ENCODE results near the gene ACD.

GRCh38 chr16:67664871-67665270 is 4.8 kb upstream of the ACD start:
- no peak for TF ChIP-seq GLIS2 (tag by site-specific recombination; IDR thresholded peaks at IDR 0.05)
- TF ChIP-seq, protein P1, sequence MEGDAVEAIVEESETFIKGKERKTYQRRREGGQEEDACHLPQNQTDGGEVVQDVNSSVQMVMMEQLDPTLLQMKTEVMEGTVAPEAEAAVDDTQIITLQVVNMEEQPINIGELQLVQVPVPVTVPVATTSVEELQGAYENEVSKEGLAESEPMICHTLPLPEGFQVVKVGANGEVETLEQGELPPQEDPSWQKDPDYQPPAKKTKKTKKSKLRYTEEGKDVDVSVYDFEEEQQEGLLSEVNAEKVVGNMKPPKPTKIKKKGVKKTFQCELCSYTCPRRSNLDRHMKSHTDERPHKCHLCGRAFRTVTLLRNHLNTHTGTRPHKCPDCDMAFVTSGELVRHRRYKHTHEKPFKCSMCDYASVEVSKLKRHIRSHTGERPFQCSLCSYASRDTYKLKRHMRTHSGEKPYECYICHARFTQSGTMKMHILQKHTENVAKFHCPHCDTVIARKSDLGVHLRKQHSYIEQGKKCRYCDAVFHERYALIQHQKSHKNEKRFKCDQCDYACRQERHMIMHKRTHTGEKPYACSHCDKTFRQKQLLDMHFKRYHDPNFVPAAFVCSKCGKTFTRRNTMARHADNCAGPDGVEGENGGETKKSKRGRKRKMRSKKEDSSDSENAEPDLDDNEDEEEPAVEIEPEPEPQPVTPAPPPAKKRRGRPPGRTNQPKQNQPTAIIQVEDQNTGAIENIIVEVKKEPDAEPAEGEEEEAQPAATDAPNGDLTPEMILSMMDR (tag by site-specific recombination; IDR thresholded peaks at IDR 0.05) = no peak
- TF ChIP-seq ZNF274 (IDR thresholded peaks at IDR 0.05; ENCODE audit: low read length) = no peak
- TF ChIP-seq ZNF274 (tag by site-specific recombination; IDR thresholded peaks at IDR 0.05; ENCODE audit: borderline replicate concordance) = no peak
- no peak for TF ChIP-seq ZFHX2 (tag by site-specific recombination; conservative IDR thresholded peaks at IDR 0.05)

Data from HEK293 (cell line).